NCI-H524 (cell line): ENCODE results near the gene SREBF2.

ENCODE experiments used
- DNase-seq, 2 experiments: peaks; one replicate each; lab custom pipeline; 2025; lab: John Stamatoyannopoulos, UW

SREBF2 gene

DNA sequence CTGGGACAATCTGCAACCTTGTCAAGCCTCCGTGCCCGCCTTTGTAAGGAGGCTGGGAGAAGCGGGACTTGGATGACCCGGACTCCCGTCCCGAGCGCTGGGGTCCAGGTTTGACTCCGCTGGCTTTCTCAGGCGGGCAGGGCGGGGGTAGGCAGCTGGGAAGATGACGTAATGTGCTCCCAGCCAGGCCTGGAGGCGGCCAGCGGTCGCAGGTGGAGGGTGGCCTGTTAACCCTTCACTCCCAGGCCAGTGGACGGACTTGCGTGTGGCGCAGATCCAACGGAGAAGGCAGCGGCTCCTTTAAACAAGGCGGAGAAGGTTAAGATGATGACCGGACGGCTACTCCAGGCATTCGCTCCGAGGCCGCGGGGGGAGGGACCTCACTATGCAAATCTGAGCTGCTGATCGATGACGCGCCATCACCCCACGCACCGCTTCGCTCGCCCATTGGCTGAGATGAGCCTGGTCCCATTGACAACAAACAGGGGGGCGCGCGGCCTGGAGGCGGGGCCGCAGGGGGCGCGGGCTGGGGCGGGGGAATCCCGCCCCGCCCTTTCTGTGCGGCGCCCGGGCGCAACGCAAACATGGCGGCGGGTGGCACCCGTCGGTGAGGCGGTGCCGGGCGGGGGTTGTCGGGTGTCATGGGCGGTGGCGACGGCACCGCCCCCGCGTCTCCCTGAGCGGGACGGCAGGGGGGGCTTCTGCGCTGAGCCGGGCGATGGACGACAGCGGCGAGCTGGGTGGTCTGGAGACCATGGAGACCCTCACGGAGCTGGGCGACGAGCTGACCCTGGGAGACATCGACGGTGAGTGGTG, at the start of gene SREBF2:
TSS of gene SREBF2 (plus strand) at position 553 of the 816 bp plus-strand sequence. CDS start at position 719, 166 bp downstream.
- DNase-seq: peak; percentile 99 to 100

DNA sequence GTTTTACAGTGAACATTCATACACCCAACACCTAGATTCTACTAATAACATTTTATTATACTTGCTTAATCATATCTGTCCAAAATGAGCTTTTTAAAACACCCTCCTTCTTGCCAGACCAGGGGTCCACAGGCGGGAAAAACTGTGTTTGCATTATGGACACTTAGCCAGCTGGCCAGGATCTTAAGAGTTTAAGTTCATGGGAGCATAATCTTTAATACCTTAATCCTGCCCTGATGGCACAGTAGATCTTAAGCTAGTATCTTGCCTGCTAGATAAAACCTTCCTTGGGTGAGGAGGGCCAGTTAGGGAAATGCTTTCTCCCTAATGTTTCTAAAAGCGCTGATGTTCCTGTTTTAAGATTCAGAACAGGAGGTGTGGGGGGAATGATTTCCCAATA, 45.6 kb upstream of the SREBF2 start:
- peak; percentile 91 to 97 for DNase-seq

DNA sequence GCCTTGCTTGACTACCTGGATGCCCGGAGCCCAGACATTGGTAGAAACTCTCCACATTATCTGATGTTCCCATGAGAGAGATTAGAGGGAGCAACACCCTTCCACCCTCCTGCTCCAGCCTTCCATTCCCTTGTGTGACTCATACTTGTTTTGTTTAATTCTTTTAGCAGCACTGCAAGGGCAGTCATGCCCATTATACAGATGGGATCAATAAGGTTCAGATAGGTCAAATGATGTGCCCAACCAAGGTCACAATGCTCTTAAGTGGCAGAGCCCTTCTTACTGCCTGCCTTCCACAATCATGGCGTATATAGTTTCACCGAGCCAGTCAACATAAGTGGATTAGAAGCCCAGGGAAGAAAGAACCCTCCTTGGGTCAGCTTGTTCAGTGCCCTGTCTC, 39.0 kb upstream of the SREBF2 start:
- no peak for DNase-seq

DNA sequence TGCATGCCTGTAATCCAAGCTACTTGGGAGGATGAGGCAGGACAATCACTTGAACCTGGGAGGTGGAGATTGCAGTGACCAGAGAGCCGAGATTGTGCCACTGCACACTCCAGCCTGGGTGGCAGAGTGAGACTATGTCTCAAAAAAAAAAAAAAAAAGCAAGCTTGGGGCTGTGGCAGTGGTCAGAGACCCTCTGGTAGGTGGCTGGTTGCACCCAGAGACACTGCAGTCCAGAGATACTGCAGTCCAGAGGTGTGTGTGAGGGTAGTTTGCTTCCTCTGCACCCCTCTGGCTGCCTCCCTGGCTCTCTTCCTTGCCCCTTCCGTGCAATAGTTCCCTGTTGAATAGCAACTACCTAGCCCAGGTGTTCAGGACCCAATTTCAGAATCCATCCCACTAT, 34.2 kb upstream of the SREBF2 start:
- no peak for DNase-seq

DNA sequence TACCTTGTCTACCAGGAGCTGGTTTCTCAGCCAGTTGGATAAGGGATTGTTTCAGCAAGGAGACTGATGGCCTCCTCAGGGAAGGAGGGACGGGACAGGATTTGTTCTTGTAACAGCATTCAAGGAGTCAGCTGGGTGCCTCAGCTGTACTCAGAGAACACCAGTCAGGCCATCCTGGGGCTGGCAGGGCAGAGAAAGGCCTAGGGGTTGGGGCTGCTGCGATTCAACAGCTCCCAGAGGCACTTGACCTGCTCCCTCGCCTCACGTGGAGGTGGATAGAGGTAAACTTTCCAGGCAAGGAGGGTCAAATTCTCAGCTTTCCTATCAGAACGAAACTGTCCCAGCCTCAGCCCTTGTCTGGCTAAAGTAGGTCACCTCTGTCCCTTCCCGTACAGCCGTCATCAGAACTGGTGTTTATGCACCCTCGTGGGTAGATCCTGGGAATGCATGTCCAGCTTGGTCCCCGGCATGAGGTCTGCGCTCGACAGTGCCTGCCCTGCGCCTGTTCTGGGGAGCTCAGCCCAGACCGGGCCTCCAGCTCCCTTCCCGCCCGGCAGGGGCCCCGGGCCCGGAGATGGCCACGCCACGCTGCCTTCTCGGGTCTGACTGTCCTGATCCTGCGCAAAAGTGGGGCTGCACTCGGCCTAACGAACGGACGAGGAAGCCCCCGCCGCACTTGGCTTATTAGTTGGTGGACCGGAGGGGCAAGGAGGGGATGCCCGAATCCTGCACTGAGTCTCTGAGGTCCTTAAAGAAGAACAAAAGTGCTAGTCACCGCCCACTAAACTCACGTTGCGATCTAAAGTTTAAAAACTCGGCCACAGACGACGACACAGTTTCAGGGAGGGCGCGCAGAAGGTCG, 33.2 kb upstream of the SREBF2 start:
- DNase-seq: no peak

- peak; percentile 78 to 89 for DNase-seq
Observed at GRCh38 chr22:41800348-41801146, 32.4 kb upstream of the SREBF2 start, which contains the start of gene CCDC134. Gene CCDC134 (plus strand): TSS chr22:41800679. CDS start chr22:41808891, 8,212 bp downstream.

DNA sequence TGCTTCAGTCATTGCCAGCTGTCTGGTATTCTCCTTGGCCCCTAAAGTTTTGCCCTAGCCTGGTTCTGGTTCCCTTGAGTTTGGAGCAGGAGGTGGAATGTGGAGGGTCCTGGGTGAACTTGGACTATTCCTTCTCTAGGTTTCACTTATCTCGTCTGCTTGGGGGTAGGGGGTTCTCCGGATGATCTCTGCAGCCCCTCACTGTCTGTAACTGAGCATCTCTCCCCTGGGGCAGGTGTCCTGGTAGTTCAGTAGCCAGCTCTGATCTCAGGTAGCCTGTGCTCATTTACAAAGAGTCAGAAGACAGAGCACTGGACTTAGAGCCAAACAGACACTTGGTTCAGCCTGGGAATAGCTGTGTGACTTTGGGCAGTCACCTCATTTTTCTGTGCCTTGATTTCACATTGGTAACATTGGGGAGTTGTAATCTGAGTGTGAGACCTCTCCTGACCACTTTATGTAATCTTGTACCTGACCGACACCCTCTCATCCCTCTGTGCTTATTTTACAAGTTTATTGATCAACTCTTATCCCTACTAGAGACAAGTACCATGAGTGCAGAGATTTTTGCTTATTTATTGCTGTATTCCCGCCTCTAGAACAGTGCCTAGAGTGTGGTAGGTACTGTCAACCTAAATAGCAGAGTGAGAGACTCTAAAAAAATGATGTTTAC, 31.6 kb upstream of the SREBF2 start:
- no peak for DNase-seq

- no peak for DNase-seq
Observed at GRCh38 chr22:41801886-41802285, 31.0 kb upstream of the SREBF2 start.

GRCh38 chr22:41805639-41806038, 27.3 kb upstream of the SREBF2 start:
- no peak for DNase-seq

- DNase-seq: no peak
Observed at GRCh38 chr22:41808400-41808799, 24.5 kb upstream of the SREBF2 start.

GRCh38 chr22:41810022-41810421, 22.9 kb upstream of the SREBF2 start:
- no peak for DNase-seq

GRCh38 chr22:41812805-41813545, 19.9 kb upstream of the SREBF2 start:
- DNase-seq: no peak

- no peak for DNase-seq
Observed at GRCh38 chr22:41813726-41814410, 19.0 kb upstream of the SREBF2 start.

- no peak for DNase-seq
Observed at GRCh38 chr22:41815716-41816115, 17.2 kb upstream of the SREBF2 start.

DNA sequence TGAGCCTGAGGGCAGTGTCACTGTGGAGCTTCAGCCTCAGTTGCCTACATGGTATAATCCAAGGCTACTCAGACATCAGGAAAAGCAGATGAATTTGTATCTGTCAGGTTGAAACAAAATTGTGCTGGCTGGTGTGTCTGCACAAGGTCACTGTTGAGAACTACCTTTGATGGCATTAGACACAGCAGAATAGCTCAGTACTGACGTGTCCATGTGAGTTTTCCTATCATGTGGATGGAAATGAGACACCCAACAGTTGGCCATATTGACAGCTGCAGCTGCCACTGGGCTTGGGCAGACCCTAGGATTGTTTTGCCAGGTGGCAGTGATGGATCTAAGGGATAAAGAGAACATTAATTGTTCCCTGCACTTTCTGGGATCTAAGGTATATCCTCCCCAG, 16.7 kb upstream of the SREBF2 start:
- peak; percentile 65 to 91 for DNase-seq

DNA sequence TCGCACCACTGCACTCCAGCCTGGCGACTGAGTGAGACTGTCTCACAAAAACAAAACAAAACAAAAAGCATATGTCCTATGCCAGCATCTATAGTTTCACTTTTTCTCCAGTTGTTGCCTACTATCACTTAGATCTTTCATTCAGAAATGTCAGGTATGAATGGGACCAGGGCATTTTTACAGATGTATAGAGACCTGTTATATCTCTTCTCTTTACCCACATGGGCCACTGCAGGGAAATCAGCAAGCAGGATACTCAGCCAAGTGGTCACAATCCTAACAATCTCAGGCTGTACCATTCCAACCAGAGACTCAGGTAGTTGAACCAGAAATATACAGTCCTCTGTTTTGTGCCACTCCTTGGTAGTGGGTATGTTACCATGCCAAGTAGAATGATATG, 16.0 kb upstream of the SREBF2 start:
- DNase-seq: no peak

DNA sequence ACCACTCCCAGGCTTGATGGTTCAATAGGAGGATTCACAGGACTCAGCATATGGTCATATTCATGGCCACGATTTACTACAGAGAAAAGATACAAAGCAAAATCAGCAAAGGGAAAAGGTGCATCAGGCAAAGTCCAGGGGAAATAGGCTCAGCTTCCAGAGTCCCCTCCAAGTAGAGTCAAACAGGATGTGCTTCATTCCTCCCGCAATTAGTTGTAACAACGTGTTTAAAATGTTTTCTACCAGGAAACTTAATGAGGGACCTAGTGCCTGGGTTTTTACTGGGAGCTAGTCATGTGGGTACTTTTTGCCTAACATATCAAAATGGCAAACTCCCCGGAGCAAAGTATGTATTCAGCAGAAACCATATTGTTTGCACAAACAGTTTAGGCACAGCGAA, 14.9 kb upstream of the SREBF2 start:
- DNase-seq: no peak

DNA sequence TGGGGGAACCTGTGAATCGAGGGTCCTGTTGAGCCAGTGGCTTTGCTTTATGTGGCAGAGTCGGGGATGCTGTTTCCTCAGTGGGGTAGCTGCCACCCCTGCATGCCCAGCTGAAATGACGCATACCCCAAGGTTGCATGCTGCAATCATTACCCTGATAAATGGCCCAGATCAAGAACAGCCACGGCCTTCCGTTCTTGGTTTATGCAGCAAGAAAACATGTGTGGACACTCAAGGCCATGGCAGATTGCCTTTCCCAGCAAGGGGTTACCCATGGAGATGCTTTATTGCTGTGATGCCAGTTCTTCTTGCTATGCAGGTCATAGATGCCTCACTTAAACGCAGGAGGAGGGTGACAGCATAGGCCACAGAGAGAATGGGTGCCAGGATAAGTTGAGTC, 14.3 kb upstream of the SREBF2 start:
- no peak for DNase-seq

- DNase-seq: no peak
Observed at GRCh38 chr22:41819257-41819656, 13.6 kb upstream of the SREBF2 start.

- no peak for DNase-seq
Observed at GRCh38 chr22:41820447-41820846, 12.5 kb upstream of the SREBF2 start.
